ENCODE data around the gene TXNL4B. TPM values are rescaled to one million over a fixed set of nuclear protein-coding genes. Genes with fewer than 3 reads are reported as not detected.

The TXNL4B gene
- total RNA-seq, 1 experiment from 2014 or later: 9.9 TPM

DNA sequence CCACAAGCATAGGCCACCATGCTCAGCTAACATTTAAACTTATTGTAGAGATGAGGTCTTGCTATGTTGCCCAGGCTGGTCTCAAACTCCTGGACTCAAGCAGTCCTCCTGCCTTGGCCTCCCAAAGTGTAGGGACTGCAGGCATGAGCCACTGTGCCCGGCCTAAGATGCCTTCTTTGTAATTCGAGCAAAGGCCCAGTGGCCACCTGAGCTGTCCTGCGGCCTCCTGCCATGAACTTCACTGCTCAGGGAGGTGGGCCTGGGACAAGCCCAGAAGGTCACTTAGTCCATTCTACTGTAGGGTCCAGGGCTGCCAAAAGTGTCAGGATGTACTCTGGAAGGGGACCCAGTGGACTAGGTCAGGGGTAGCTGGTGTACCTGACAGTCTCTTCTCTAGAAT, 30.7 kb upstream of the TXNL4B start:
- TF ChIP-seq CTCF (conservative IDR thresholded peaks at IDR 0.05): no peak
- Mint-ChIP-seq H3K27me3 (ENCODE audit: low read depth) (no peaks in the 10 kb centered on the region), H3K4me1 (peaks cover 18 to 20% of the 10 kb centered on the region in 2 experiments), H3K27ac (no peak overlapping the region; a peak in 2 of 7 replicates), H3K4me3 (no peak overlapping the region), H3K36me3 (ENCODE audit: insufficient read depth in 1 of 3, low read depth in 3 of 3) (no peaks in the 10 kb centered on the region; a peak in 1 of 7 replicates), H3K9me3 (no peaks in the 10 kb centered on the region)
- Histone ChIP-seq H4K91ac (ENCODE audit: insufficient read length, low read depth, low read length) (no peak overlapping the region), H2BK20ac (ENCODE audit: low read depth, low read length, poor library complexity, severe bottlenecking) (no peak overlapping the region), H2BK15ac (ENCODE audit: low read depth, low read length) (no peak overlapping the region), H2BK5ac (ENCODE audit: insufficient read length, low read length) (no peak overlapping the region), H4K8ac (replicated peaks; ENCODE audit: insufficient read length, low read depth, low read length) (no peak overlapping the region), H3K27me3 (ENCODE audit: insufficient read depth, low read length) (no peaks in the 10 kb centered on the region), H3K4me2 (ENCODE audit: insufficient read depth, insufficient read length, low read length) (no peak overlapping the region), H3K79me1 (ENCODE audit: insufficient read depth, low read depth, low read length, poor library complexity, severe bottlenecking) (no peaks in the 10 kb centered on the region), H2AFZ (ENCODE audit: low read length) (no peak overlapping the region), H2BK12ac (ENCODE audit: insufficient read length, low read depth, low read length) (no peak overlapping the region), H3K4me1 (ENCODE audit: insufficient read depth, low read length) (no peaks in the 10 kb centered on the region; the same call in 1 of the 2 replicates), H3K23ac (ENCODE audit: insufficient read length, low read depth, low read length) (no peak overlapping the region), H3K56ac (ENCODE audit: insufficient read length, low read depth, low read length) (no peak overlapping the region), H2BK120ac (ENCODE audit: low read depth, low read length, poor library complexity, severe bottlenecking) (no peak overlapping the region), H4K5ac (ENCODE audit: insufficient read length, low read depth, low read length) (no peak overlapping the region), H3K18ac (ENCODE audit: insufficient read length, low read depth, low read length) (no peak overlapping the region), H3K79me2 (ENCODE audit: insufficient read depth, low read length) (no peaks in the 10 kb centered on the region), H3T11ph (ENCODE audit: low read length) (no peak overlapping the region), H3K14ac (ENCODE audit: insufficient read depth, low read length) (no peak overlapping the region), H4K20me1 (ENCODE audit: control insufficient read depth, insufficient read depth, insufficient read length) (no peaks in the 10 kb centered on the region), H3K4ac (ENCODE audit: low read depth, low read length) (no peak overlapping the region), H3K9me3 (ENCODE audit: control insufficient read depth, low read depth, low read length) (no peaks in the 10 kb centered on the region), H3K9ac (ENCODE audit: extremely low read depth, insufficient read length, low read length) (no peak overlapping the region), H3K27ac (ENCODE audit: insufficient read length, low read depth, low read length) (no peak overlapping the region), H3K23me2 (ENCODE audit: insufficient read length, low read depth, low read length, poor library complexity, severe bottlenecking) (no peaks in the 10 kb centered on the region), H2AK5ac (ENCODE audit: insufficient read length, low read length) (no peak overlapping the region)
- no peak for DNase-seq
- WGBS (ENCODE audit: extremely low coverage, insufficient read length, low lambda C conversion rate): no CpG with 5 or more reads among the region's 3 CpGs

All from H9 (cell line).